WERI-Rb-1 (cell line): ENCODE data around the gene SLC5A10.

ENCODE experiments used
- DNase-seq: peaks from one replicate; pipeline ENCODE4 v3.0.0-alpha.2; 2020
- H3K27ac ChIP-seq: fragments of 250-450 bp; sonication (Bioruptor Pico); 2 replicates; pipeline ENCODE4 v1.5.1; 2020; ENCODE audit warnings: mild to moderate bottlenecking, moderate library complexity
- H3K27me3 ChIP-seq: fragments of 250-450 bp; sonication (Bioruptor Pico); 2 replicates; pipeline ENCODE4 v1.5.1; 2021; ENCODE audit warnings: mild to moderate bottlenecking, low read depth, moderate library complexity; ENCODE audit not compliant: insufficient read depth, severe bottlenecking
- H3K36me3 ChIP-seq: fragments of 250-450 bp; sonication (Bioruptor Pico); 2 replicates; pipeline ENCODE4 v1.5.1; 2020; ENCODE audit warnings: mild to moderate bottlenecking, moderate library complexity
- H3K4me3 ChIP-seq: 2 replicates; pipeline ENCODE4 v1.5.1; 2011; ENCODE audit warnings: low read depth, mild to moderate bottlenecking, control low read depth, low read length
- H3K9me3 ChIP-seq: fragments of 250-450 bp; sonication (Bioruptor Pico); 2 replicates; pipeline ENCODE4 v1.5.1; 2021; ENCODE audit warnings: mild to moderate bottlenecking, moderate library complexity; ENCODE audit not compliant: severe bottlenecking
- CTCF ChIP-seq: IDR thresholded peaks from 2 replicates; pipeline ENCODE4 v1.5.1; 2011; ENCODE audit warnings: low read depth, mild to moderate bottlenecking, control low read depth, inconsistent platforms, low read length

SLC5A10 gene

GRCh38 chr17:18992454-18993130 lies 40.6 kb downstream of the SLC5A10 start:
- Histone ChIP-seq H3K36me3 (no peaks in the 10 kb centered on the region), H3K9me3 (no peaks in the 10 kb centered on the region), H3K4me3 (no peak overlapping the region), H3K27ac (no peak overlapping the region), H3K27me3 (no peaks in the 10 kb centered on the region)
- DNase-seq = no peak
- TF ChIP-seq CTCF = no peak

GRCh38 chr17:18993905-18994526 lies 42.1 kb downstream of the SLC5A10 start:
- Histone ChIP-seq H3K4me3 (no peak overlapping the region), H3K9me3 (no peaks in the 10 kb centered on the region), H3K27ac (no peak overlapping the region), H3K36me3 (no peaks in the 10 kb centered on the region), H3K27me3 (no peaks in the 10 kb centered on the region)
- TF ChIP-seq CTCF = no peak
- DNase-seq = no peak

GRCh38 chr17:18994631-18995030 lies 42.7 kb downstream of the SLC5A10 start:
- Histone ChIP-seq H3K27ac (no peak overlapping the region), H3K4me3 (no peak overlapping the region), H3K36me3 (no peaks in the 10 kb centered on the region), H3K9me3 (no peaks in the 10 kb centered on the region), H3K27me3 (no peaks in the 10 kb centered on the region)
- DNase-seq = no peak
- no peak for TF ChIP-seq CTCF

- no peak for TF ChIP-seq CTCF
- Histone ChIP-seq H3K27ac (no peak overlapping the region), H3K36me3 (no peaks in the 10 kb centered on the region), H3K9me3 (no peaks in the 10 kb centered on the region), H3K4me3 (no peak overlapping the region), H3K27me3 (no peaks in the 10 kb centered on the region)
- no peak for DNase-seq
Observed at GRCh38 chr17:18995220-18995619, 43.3 kb downstream of the SLC5A10 start.

- TF ChIP-seq CTCF = no peak
- Histone ChIP-seq H3K27ac (no peak overlapping the region), H3K36me3 (no peaks in the 10 kb centered on the region), H3K9me3 (no peaks in the 10 kb centered on the region), H3K27me3 (no peaks in the 10 kb centered on the region), H3K4me3 (no peak overlapping the region)
- no peak for DNase-seq
Observed at GRCh38 chr17:18996458-18996857, 44.5 kb downstream of the SLC5A10 start.
